Measurements from ENCODE around the gene EFNA4.

DNA sequence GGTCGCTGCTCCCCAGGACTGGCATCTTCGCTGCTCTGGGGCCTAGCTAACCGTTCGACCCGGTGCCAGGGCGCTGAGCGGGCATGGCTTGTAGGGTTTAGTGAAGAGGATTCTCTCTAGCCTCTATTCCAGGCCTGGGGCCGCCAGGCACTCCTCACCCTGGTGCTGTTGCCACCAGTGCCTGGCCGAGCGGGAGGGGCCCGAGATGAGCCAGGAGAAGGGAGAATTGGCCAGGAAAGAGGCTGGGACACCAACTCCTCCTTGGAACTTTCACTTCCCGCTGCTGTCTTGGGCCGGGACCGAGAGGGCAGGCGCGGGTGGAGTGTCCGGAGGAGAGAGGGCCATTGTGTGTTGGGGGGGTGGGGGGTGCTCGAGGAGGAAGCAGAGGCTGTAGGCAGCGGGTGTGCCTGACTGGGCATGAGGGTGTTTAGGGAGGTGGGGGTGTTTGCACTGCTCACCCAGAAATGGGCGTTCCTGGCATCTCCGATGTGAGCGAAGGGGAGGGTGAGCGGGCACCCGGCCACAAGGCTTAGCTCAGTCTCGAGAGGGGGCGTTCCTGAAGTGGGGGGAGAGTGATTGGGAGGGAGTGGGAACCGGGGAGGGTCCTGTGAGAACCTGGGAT is 11.7 kb upstream of the EFNA4 start:
- TF ChIP-seq, protein P1, sequence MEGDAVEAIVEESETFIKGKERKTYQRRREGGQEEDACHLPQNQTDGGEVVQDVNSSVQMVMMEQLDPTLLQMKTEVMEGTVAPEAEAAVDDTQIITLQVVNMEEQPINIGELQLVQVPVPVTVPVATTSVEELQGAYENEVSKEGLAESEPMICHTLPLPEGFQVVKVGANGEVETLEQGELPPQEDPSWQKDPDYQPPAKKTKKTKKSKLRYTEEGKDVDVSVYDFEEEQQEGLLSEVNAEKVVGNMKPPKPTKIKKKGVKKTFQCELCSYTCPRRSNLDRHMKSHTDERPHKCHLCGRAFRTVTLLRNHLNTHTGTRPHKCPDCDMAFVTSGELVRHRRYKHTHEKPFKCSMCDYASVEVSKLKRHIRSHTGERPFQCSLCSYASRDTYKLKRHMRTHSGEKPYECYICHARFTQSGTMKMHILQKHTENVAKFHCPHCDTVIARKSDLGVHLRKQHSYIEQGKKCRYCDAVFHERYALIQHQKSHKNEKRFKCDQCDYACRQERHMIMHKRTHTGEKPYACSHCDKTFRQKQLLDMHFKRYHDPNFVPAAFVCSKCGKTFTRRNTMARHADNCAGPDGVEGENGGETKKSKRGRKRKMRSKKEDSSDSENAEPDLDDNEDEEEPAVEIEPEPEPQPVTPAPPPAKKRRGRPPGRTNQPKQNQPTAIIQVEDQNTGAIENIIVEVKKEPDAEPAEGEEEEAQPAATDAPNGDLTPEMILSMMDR (IDR thresholded peaks at IDR 0.05) = no peak
- TF ChIP-seq POLR2A (IDR thresholded peaks at IDR 0.05) (peak in 1 of 4 donors; percentile 19), EP300 (IDR thresholded peaks at IDR 0.05) (no peak)
